Measurements from ENCODE around the gene SSBP3.
"Not testable (repeated sequence)": the region's sequence is repeated elsewhere in the genome, so short reads cannot be mapped to it uniquely, and the experiment has no call there.

SSBP3 gene

DNA sequence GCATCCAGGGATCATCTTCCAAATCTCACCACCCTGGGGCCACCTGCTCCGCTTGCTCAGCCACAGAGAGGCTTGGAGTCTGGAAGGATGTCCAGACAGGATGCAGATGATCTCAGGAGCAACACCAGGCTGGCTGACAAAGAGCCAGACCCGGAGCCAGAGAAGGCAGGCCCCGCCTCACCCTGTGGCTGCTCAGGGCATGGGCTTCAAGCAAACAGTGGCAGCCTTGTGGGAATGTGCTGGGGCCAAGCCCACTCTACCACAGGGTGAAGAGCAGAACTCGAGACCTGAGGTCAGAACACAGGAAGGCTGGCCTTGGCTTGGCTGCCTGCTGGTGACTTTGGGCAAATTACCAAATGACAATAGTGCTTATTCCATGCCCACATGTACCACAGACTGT is 160.7 kb downstream of the SSBP3 start:
- Mint-ChIP-seq H3K4me1 (ENCODE audit: low read depth) (no peaks in the 10 kb centered on the region), H3K27me3 (no peaks in the 10 kb centered on the region), H3K4me3 (no peak overlapping the region), H3K9me3 (no peaks in the 10 kb centered on the region), H3K36me3 (ENCODE audit: low read depth) (peaks cover 44% of the 10 kb centered on the region), H3K27ac (no peak overlapping the region)
- no peak for DNase-seq

GRCh38 chr1:54244655-54245054 is 161.5 kb downstream of the SSBP3 start:
- Mint-ChIP-seq H3K36me3 (ENCODE audit: low read depth) (peaks cover 42% of the 10 kb centered on the region), H3K27ac (peak overlapping the region; percentile 62), H3K4me3 (no peak overlapping the region), H3K27me3 (no peaks in the 10 kb centered on the region), H3K9me3 (no peaks in the 10 kb centered on the region), H3K4me1 (ENCODE audit: low read depth) (no peaks in the 10 kb centered on the region)
- no peak for DNase-seq

DNA sequence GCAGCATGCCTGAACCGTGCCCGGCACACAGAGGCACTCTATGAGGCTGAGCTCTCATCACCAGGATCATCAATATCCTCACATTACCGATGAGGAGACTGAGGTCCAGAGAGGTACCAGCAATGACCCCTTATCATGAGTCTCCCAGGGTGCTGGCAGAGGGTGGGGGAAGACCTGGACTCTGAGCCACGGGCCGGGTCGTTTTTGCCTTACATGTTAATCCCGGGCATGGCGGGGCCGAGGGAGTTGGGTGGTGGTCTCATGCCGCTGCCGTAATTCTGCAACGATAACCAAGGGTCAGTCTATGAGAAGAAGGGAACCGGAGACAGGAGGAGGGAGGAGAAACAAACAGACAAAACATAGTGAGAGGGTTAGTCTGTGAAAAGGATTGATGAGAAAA is 163.2 kb downstream of the SSBP3 start:
- Mint-ChIP-seq H3K27ac (no peak overlapping the region), H3K9me3 (no peaks in the 10 kb centered on the region), H3K4me3 (no peak overlapping the region), H3K4me1 (ENCODE audit: low read depth) (no peaks in the 10 kb centered on the region), H3K27me3 (no peaks in the 10 kb centered on the region), H3K36me3 (ENCODE audit: low read depth) (peaks cover 52% of the 10 kb centered on the region)
- no peak for DNase-seq

- peak overlapping the region; percentile 65 for H3K27ac Mint-ChIP-seq
- peaks cover 63% of the 10 kb centered on the region for H3K36me3 Mint-ChIP-seq (ENCODE audit: low read depth)
- DNase-seq = no peak
- H3K9me3 Mint-ChIP-seq = no peaks in the 10 kb centered on the region
- H3K27me3 Mint-ChIP-seq = no peaks in the 10 kb centered on the region
- H3K4me1 Mint-ChIP-seq (ENCODE audit: low read depth) = no peaks in the 10 kb centered on the region
- no peak overlapping the region for H3K4me3 Mint-ChIP-seq
These were observed 164.8 kb downstream of the SSBP3 start for GRCh38 chr1:54241364-54241763.

- H3K4me1 Mint-ChIP-seq (ENCODE audit: low read depth) = no peaks in the 10 kb centered on the region
- no peaks in the 10 kb centered on the region for H3K27me3 Mint-ChIP-seq
- H3K36me3 Mint-ChIP-seq (ENCODE audit: low read depth) = peaks cover 63% of the 10 kb centered on the region
- no peak for DNase-seq
- no peak overlapping the region for H3K27ac Mint-ChIP-seq
- no peak overlapping the region for H3K4me3 Mint-ChIP-seq
- H3K9me3 Mint-ChIP-seq = no peaks in the 10 kb centered on the region
These were observed 165.4 kb downstream of the SSBP3 start for GRCh38 chr1:54240741-54241335.

DNA sequence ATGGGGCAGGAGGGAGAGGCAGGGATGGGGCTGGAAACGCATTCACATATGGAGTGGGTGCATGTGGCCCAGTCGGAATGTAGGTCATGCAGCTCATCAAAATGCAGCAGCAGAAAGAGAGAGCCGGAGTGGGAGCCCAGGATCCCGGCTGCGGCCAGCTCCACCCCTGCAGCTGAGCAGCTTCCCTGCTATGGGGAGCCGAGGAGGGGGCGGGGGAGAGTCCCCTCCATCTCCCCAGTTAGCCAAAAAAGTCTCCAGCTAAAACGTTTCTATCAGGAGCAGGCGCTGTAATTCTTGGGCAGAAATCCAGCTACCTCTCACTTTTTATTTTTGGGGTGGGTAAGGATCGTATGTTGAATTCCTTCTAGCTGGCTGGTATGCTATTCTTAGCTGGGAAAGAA is 166.6 kb downstream of the SSBP3 start:
- no peaks in the 10 kb centered on the region for H3K9me3 Mint-ChIP-seq
- H3K4me1 Mint-ChIP-seq (ENCODE audit: low read depth) = no peaks in the 10 kb centered on the region
- H3K36me3 Mint-ChIP-seq (ENCODE audit: low read depth) = peaks cover 61% of the 10 kb centered on the region
- DNase-seq = no peak
- H3K27me3 Mint-ChIP-seq = no peaks in the 10 kb centered on the region
- no peak overlapping the region for H3K4me3 Mint-ChIP-seq
- no peak overlapping the region for H3K27ac Mint-ChIP-seq

DNA sequence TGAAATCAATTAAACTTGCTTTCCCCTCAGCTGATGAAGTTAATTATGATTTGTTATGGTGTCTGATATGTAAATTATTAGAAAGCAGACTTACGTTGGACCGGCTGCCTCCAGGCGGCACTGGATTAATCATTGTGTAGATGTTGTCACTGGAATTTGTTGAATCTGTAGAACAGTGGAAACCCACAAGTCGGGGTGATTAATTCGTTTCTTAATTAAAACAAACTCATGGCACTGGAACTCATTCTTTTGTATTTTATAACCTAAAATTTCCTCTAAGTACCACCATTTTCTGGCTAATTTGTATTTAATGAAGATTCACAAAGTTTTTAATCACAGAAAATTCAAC is 167.2 kb downstream of the SSBP3 start:
- Mint-ChIP-seq H3K4me1 (ENCODE audit: low read depth) (no peaks in the 10 kb centered on the region), H3K4me3 (no peak overlapping the region), H3K9me3 (no peaks in the 10 kb centered on the region), H3K27me3 (no peaks in the 10 kb centered on the region), H3K36me3 (ENCODE audit: low read depth) (peaks cover 60% of the 10 kb centered on the region), H3K27ac (no peak overlapping the region)
- no peak for DNase-seq

DNA sequence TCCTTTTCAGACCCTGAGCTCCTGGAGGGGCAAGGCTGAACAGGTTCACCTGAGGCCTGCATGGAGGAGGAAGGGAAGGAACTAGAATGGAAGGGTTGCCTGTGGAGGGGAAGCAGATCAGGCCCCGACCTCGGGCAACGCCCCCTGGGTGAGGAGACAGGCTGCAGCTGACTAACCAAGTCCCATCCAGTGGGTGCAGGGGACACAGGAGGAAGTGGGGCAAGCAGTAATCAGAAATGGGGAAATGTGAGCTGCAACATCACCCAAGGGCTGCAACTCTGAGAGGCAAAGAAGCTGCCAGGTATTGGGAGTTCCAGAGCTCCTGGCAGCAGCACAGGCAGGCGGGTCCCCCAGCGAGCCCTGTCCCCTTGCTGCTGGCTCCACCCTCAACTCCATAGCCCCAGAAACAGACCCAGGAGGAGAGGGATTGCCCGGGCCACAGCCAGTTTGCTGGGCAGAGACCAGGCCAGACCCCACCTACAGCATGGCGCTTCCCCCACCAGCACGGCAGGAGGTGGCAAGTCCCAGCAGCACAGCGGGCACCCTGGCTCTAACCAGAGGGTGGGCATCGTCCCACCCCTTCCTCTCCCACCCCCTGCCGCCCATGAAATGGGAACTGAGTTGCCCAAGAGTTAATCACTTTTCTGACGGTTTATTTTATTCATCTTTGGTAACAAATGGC is 167.7 kb downstream of the SSBP3 start:
- DNase-seq = no peak
- Mint-ChIP-seq H3K36me3 (ENCODE audit: low read depth) (peaks cover 56% of the 10 kb centered on the region), H3K9me3 (no peaks in the 10 kb centered on the region), H3K4me3 (no peak overlapping the region), H3K27ac (peak overlapping the region; percentile 28), H3K4me1 (ENCODE audit: low read depth) (no peaks in the 10 kb centered on the region), H3K27me3 (no peaks in the 10 kb centered on the region)

- Mint-ChIP-seq H3K27me3 (no peaks in the 10 kb centered on the region), H3K27ac (peak overlapping the region; percentile 45), H3K4me3 (no peak overlapping the region), H3K36me3 (ENCODE audit: low read depth) (peaks cover 50% of the 10 kb centered on the region), H3K9me3 (no peaks in the 10 kb centered on the region), H3K4me1 (ENCODE audit: low read depth) (no peaks in the 10 kb centered on the region)
- no peak for DNase-seq
These were observed 168.6 kb downstream of the SSBP3 start for GRCh38 chr1:54237586-54237985.

DNA sequence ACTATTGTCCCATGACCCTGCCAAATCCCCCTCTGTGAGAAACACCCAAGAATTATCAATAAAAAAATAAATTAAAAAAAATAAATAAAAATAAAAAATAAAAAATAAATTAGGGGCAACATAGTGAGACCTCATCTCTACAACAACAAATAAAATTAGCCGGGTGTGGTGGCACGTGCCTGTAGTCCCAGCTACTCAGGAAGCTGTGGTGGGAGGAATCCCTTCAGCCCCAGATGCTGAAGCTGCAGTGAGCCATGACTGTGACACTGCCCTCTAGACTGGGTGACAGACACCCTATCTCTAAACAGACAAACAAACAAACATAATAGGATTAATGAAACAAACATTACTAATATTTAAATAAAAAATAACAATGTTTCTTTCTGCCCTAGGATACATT is 171.9 kb downstream of the SSBP3 start:
- Mint-ChIP-seq H3K4me1 (ENCODE audit: low read depth) (peaks cover 22% of the 10 kb centered on the region), H3K36me3 (ENCODE audit: low read depth) (peaks cover 37% of the 10 kb centered on the region), H3K27me3 (no peaks in the 10 kb centered on the region), H3K27ac (no peak overlapping the region), H3K4me3 (no peak overlapping the region), H3K9me3 (no peaks in the 10 kb centered on the region)
- no peak for DNase-seq

DNA sequence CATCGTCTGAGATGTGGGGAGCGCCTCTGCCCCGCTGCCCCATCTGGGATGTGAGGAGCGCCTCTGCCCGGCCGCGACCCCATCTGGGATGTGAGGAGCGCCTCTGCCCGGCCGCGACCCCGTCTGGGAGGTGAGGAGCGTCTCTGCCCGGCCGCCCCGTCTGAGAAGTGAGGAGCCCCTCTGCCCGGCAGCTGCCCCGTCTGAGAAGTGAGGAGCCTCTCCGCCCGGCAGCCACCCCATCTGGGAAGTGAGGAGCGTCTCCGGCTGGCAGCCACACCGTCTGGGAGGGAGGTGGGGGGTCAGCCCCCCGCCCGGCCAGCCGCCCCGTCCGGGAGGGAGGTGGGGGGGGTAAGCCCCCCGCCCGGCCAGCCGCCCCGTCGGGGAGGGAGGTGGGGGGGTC is 173.0 kb downstream of the SSBP3 start:
- not testable (repeated sequence) for H3K9me3 Mint-ChIP-seq, DNase-seq, H3K27ac Mint-ChIP-seq, H3K27me3 Mint-ChIP-seq, H3K4me3 Mint-ChIP-seq
- Mint-ChIP-seq H3K4me1 (ENCODE audit: low read depth) (peaks cover 27% of the 10 kb centered on the region), H3K36me3 (ENCODE audit: low read depth) (peaks cover 30% of the 10 kb centered on the region)

DNA sequence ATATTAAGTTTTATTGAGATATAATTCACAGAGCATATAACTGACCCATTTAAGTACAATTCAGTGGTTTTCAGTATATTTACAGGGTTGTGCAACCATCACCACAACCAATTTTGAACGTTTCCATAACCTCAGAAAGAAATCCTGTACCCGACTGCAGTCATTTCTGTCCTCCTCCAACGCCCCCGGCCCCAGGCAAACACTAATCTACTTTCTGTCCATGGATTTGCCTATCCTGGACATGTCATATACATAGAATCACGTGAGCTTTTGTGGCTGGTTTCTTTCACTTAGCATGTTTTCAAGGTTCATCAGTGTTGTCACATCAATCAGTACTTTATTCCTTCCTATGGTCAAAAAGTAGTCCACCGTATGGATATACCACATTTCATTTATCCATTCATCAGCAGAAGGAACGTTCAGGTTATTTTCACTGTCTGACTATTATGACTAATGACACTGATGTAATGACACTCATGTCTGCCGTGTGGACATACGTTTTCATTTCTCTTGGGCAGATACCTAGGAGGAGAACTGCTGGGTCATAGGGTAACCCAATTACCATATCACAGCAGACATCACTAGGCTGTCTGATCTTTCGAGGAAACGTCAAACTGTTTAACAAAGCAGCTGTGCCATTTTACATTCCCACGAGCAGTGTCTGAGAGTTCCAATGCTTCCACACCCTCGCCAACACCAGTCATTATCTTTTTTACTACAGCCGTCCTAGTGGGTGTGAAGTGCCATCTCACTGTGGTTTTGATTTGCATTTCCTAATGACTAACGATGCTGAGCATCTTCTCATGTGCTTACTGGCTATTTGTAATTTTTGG is 175.5 kb downstream of the SSBP3 start:
- no peaks in the 10 kb centered on the region for H3K27me3 Mint-ChIP-seq

GRCh38 chr1:54229281-54229891 is 176.8 kb downstream of the SSBP3 start:
- Mint-ChIP-seq H3K27ac (peak overlapping the region; percentile 78), H3K9me3 (no peaks in the 10 kb centered on the region), H3K4me1 (ENCODE audit: low read depth) (peaks cover 35% of the 10 kb centered on the region), H3K4me3 (no peak overlapping the region), H3K27me3 (no peaks in the 10 kb centered on the region), H3K36me3 (ENCODE audit: low read depth) (peaks cover 33% of the 10 kb centered on the region)
- no peak for DNase-seq

More for the DNA sequence above, 175.5 kb downstream of the SSBP3 start:
- H3K9me3 Mint-ChIP-seq = no peaks in the 10 kb centered on the region
- no peak overlapping the region for H3K4me3 Mint-ChIP-seq
- peaks cover 29% of the 10 kb centered on the region for H3K36me3 Mint-ChIP-seq (ENCODE audit: low read depth)
- H3K27ac Mint-ChIP-seq = peak overlapping the region; percentile 88
- DNase-seq = peak; percentile 48
- H3K4me1 Mint-ChIP-seq (ENCODE audit: low read depth) = peaks cover 35% of the 10 kb centered on the region

DNA sequence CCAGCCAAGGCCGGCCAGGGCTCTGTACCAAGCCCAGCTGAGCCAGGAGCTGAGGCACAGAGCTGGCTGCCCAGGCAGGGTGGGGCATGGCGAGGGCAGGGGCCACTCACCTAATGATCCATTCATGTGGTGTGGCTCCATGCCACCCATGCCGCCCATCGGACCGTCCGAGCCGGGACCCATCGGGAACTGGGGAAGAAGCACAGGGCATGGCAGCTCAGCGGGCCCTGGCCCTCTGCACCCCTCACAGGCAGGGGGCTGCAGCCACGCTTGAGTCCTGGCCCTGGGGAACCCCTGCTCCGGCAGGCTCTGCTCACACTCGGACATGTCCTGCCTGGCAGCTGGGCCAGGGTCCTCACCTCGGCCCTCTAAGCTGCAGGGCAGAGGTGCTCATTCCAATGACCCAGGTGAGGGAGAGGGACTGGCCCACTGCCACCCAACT is 177.5 kb downstream of the SSBP3 start:
- DNase-seq = no peak
- H3K36me3 Mint-ChIP-seq (ENCODE audit: low read depth) = peaks cover 39% of the 10 kb centered on the region
- peaks cover 35% of the 10 kb centered on the region for H3K4me1 Mint-ChIP-seq (ENCODE audit: low read depth)
- no peak overlapping the region for H3K27ac Mint-ChIP-seq
- no peaks in the 10 kb centered on the region for H3K27me3 Mint-ChIP-seq
- H3K9me3 Mint-ChIP-seq = no peaks in the 10 kb centered on the region
- no peak overlapping the region for H3K4me3 Mint-ChIP-seq

Data from activated T-cell treated with anti-CD3 and anti-CD28 coated beads, Interleukin-2, amount 50 U/mL, for 24 hours (primary cell).